OCI-LY7 (cell line): ENCODE measurements around the gene NEB. TPM values are rescaled to one million over a fixed set of nuclear protein-coding genes. Genes with fewer than 3 reads are reported as not detected.

Experiments
- BruUV-seq: library from RNA; stranded (reverse); fragments of 400-500 nt; replicated peaks from 2 replicates; lab custom pipeline; 2021; lab: Mats Ljungman, UMichigan
- CTCF ChIA-PET: fragments of 300-600 bp; sonication (Branson Sonifier 250); formaldehyde crosslinking; loops from one replicate; lab custom pipeline; 2022; ENCODE audit warnings: antibody characterized with exemption; ENCODE audit not compliant: unreplicated experiment; lab: Charles Lee
- POLR2A ChIA-PET: fragments of 300-600 bp; sonication (Branson Sonifier 250); formaldehyde crosslinking; loops from one replicate; lab custom pipeline; 2022; ENCODE audit warnings: antibody characterized with exemption; lab: Charles Lee
- DNase-seq: peaks from one replicate; pipeline ENCODE4 v3.0.0-alpha.2; 2015; ENCODE audit warnings: low spot score
- H2AFZ ChIP-seq: fragments of 200-600 bp; sonication (generic), shearing (Covaris generic); 2 replicates; pipeline ENCODE4 v1.6.1; 2014; ENCODE audit warnings: mild to moderate bottlenecking, antibody characterized with exemption, low read length, moderate library complexity
- H3K27ac ChIP-seq: fragments of 200-600 bp; sonication (generic); 2 replicates; pipeline ENCODE4 v1.5.1; 2014; ENCODE audit warnings: mixed run types, low read depth, mild to moderate bottlenecking, moderate library complexity, low read length, inconsistent platforms; ENCODE audit not compliant: poor library complexity, severe bottlenecking
- H3K36me3 ChIP-seq: fragments of 200-600 bp; sonication (generic); 2 replicates; pipeline ENCODE4 v1.6.1; 2014; ENCODE audit warnings: mild to moderate bottlenecking, antibody characterized with exemption, low read length, moderate library complexity, mixed read lengths; ENCODE audit not compliant: insufficient read depth
- H3K4me1 ChIP-seq: fragments of 200-600 bp; sonication (generic); 2 replicates; pipeline ENCODE4 v1.5.1; 2014; ENCODE audit warnings: mild to moderate bottlenecking, low read length; ENCODE audit not compliant: insufficient read depth, poor library complexity, severe bottlenecking
- H3K4me2 ChIP-seq: fragments of 200-600 bp; sonication (generic); 2 replicates; pipeline ENCODE4 v1.6.1; 2014; ENCODE audit warnings: mild to moderate bottlenecking, low read length
- H3K4me3 ChIP-seq: fragments of 200-600 bp; sonication (generic); 2 replicates; pipeline ENCODE4 v1.5.1; 2014; ENCODE audit warnings: mild to moderate bottlenecking, low read depth, low read length; ENCODE audit not compliant: poor library complexity, severe bottlenecking
- H3K79me2 ChIP-seq: fragments of 200-600 bp; sonication (generic); 2 replicates; pipeline ENCODE4 v1.6.1; 2016; ENCODE audit warnings: low read depth, mild to moderate bottlenecking, low read length, moderate library complexity, mixed read lengths; ENCODE audit not compliant: insufficient read depth
- H3K9me2 ChIP-seq: fragments of 200-600 bp; sonication (generic); 2 replicates; pipeline ENCODE4 v1.6.1; 2016; ENCODE audit warnings: mild to moderate bottlenecking, low read length, mixed read lengths; ENCODE audit not compliant: insufficient read depth
- H3K9me3 ChIP-seq: fragments of 200-600 bp; sonication (generic); 2 replicates; pipeline ENCODE4 v1.6.1; 2014; ENCODE audit warnings: mild to moderate bottlenecking, mixed run types, low read length, mixed read lengths
- H4K20me1 ChIP-seq: fragments of 200-600 bp; sonication (generic); 2 replicates; pipeline ENCODE4 v1.6.1; 2014; ENCODE audit warnings: mild to moderate bottlenecking, antibody characterized with exemption, low read length, moderate library complexity, mixed read lengths; ENCODE audit not compliant: insufficient read depth
- CTCF ChIP-seq: fragments of 200-600 bp; sonication (generic); conservative IDR thresholded peaks from 2 replicates; pipeline ENCODE4 v1.5.1; 2014; ENCODE audit warnings: mild to moderate bottlenecking, antibody characterized with exemption, low read length, moderate library complexity, mixed read lengths
- EZH2phosphoT487 ChIP-seq: fragments of 200-600 bp; sonication (generic); IDR thresholded peaks from 2 replicates; pipeline ENCODE4 v1.6.1; 2018; ENCODE audit warnings: low read depth, borderline replicate concordance, mild to moderate bottlenecking, mixed run types, antibody characterized with exemption, low read length, moderate library complexity, mixed read lengths
- intact Hi-C: fragments of 100-400 bp; cut with micrococcal nuclease; formaldehyde crosslinking; loops from one replicate; pipeline ENCODE4 v1.10.0; 2022; ENCODE audit not compliant: unreplicated experiment
- total RNA-seq, 2 experiments: library from RNA; depleted of rRNA in 1 of 2; stranded (reverse); fragments of >200 nt in 1 of 2; shearing (Covaris generic) in 1 of 2; gene quantifications; 2 replicates each; pipeline ENCODE4 v1.2.3, GENCODE V29; 2014 to 2022

Gene NEB
- total RNA-seq, 2 experiments from 2014 or later = 0.04 to 0.38 TPM

GRCh38 chr2:151661625-151662024 is 72.7 kb downstream of the NEB start:
- Histone ChIP-seq H3K4me2 (no peak overlapping the region), H3K4me3 (no peak overlapping the region), H3K9me3 (no peaks in the 10 kb centered on the region), H2AFZ (no peak overlapping the region), H3K9me2 (no peaks in the 10 kb centered on the region), H3K79me2 (no peaks in the 10 kb centered on the region), H4K20me1 (no peaks in the 10 kb centered on the region), H3K27ac (no peak overlapping the region), H3K36me3 (no peaks in the 10 kb centered on the region), H3K4me1 (no peaks in the 10 kb centered on the region)
- intact Hi-C loops = no loop called here
- BruUV-seq = no TSS peak
- POLR2A ChIA-PET = interaction anchor here (0.7 kb wide), 1 partner anchor 652 kb away, joined by 3 read pairs; no protein-coding TSS in a partner anchor
- no peak for DNase-seq
- TF ChIP-seq EZH2phosphoT487 (no peak), CTCF (no peak)
- CTCF ChIA-PET = no interaction called here

GRCh38 chr2:151658081-151658480 is 76.2 kb downstream of the NEB start:
- H2AFZ ChIP-seq = no peak overlapping the region
- CTCF ChIA-PET = no interaction called here
- TF ChIP-seq CTCF (no peak), EZH2phosphoT487 (no peak)

GRCh38 chr2:151657667-151658076 is 76.6 kb downstream of the NEB start:
- TF ChIP-seq EZH2phosphoT487 = no peak
- no peak for TF ChIP-seq CTCF
- H3K4me2 ChIP-seq = no peak overlapping the region
- no peaks in the 10 kb centered on the region for H4K20me1 ChIP-seq
- no peaks in the 10 kb centered on the region for H3K4me1 ChIP-seq
- H3K27ac ChIP-seq = no peak overlapping the region
- H3K9me3 ChIP-seq = no peaks in the 10 kb centered on the region
- intact Hi-C loops = no loop called here
- H2AFZ ChIP-seq = no peak overlapping the region
- H3K79me2 ChIP-seq = no peaks in the 10 kb centered on the region
- ChIA-PET CTCF (no interaction called here), POLR2A (no interaction called here)
- H3K9me2 ChIP-seq = no peaks in the 10 kb centered on the region
- no peak overlapping the region for H3K4me3 ChIP-seq
- H3K36me3 ChIP-seq = no peaks in the 10 kb centered on the region
- no TSS peak for BruUV-seq
- DNase-seq = no peak

More at GRCh38 chr2:151658081-151658480, 76.2 kb downstream of the NEB start:
- H3K4me2 ChIP-seq = no peak overlapping the region
- POLR2A ChIA-PET = interaction anchor here (0.5 kb wide), 1 partner anchor 526 kb away, joined by 3 read pairs; no protein-coding TSS in a partner anchor
- no peaks in the 10 kb centered on the region for H3K9me2 ChIP-seq
- H3K36me3 ChIP-seq = no peaks in the 10 kb centered on the region
- H3K4me3 ChIP-seq = no peak overlapping the region
- BruUV-seq = no TSS peak
- H3K4me1 ChIP-seq = no peaks in the 10 kb centered on the region
- no peaks in the 10 kb centered on the region for H4K20me1 ChIP-seq
- DNase-seq = no peak
- H3K27ac ChIP-seq = no peak overlapping the region
- intact Hi-C loops = no loop called here
- no peaks in the 10 kb centered on the region for H3K79me2 ChIP-seq
- no peaks in the 10 kb centered on the region for H3K9me3 ChIP-seq
